Measurements from ENCODE around the gene SPG11. TPM values are rescaled to one million over a fixed set of nuclear protein-coding genes. Genes with fewer than 3 reads are reported as not detected.
"Not testable (repeated sequence)": the region's sequence is repeated elsewhere in the genome, so short reads cannot be mapped to it uniquely, and the experiment has no call there.

The SPG11 gene
- total RNA-seq, 1 donor from 2014 or later: 97.6 TPM

DNA sequence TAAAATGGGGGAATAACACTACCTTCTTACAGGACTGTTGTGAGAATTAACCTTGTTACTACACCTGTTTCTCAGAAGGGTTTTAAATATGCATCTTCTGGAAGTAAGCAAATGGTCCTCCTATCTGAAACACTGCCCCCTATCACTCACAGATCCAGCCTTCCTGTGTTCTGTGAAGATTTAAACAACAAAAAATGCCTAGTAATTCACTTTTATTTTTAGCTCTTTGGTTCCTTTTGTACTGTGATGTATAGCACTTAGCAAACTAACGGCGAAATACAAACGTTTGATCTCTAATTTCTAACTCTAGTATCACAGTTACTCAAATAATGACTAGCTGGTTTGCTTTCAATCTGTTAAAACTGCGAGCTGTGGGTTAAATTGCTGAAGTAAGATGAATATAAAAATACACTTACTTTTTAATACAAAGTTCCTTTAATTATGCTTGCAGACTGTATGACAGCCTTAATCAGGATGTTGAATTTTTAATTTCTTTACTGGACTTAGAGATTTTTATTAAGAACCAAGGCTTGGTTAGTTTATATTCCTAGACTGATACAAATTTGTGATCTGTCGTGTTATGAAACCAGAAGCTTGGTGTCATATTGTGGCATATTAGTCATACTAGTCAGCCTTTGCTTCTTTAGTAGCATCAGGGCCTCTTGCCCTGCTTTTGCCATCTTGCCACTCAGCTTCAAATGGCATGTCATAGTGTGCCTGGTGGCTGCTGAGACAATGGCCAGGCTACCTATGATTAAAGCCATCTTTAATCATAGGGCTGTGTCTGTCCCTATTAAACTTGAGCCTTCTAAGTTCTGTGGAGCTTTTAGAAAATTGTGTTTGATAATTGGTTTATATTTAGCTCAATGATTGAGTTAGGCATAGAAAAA lies 117.3 kb downstream of the SPG11 start:
- H3K27ac ChIP-seq: no peak overlapping the region
- ATAC-seq: no peak

DNA sequence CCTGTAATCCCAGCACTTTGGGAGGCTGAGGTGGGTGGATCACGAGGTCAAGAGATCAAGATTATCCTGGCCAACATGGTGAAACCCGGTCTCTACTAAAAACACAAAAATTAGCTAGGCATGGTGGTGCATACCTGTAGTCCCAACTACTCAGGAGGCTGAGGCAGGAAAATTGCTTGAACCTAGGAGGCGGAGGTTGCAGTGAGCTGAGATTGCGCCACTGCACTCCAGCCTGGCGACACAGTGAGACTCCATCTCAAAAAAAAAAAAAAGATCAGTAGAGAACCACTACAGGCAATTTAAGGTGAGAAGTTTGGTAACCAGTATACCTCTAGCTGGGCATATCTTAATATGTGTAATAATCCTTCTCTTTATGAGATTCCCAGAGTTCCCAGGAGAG lies 118.7 kb downstream of the SPG11 start:
- H3K36me3 ChIP-seq; H3K27me3 ChIP-seq; ATAC-seq; intact Hi-C loops (cut with DNase I); H3K4me3 ChIP-seq; H3K9me3 ChIP-seq; H3K27ac ChIP-seq; DNase-seq: not testable (repeated sequence)
- H3K4me1 ChIP-seq: peaks cover 37% of the 10 kb centered on the region

More for the DNA sequence above, 117.3 kb downstream of the SPG11 start:
- intact Hi-C loops (cut with DNase I): no loop called here
- Histone ChIP-seq H3K4me1 (peaks cover 35% of the 10 kb centered on the region), H3K9me3 (no peaks in the 10 kb centered on the region), H3K36me3 (peaks cover 4% of the 10 kb centered on the region), H3K27me3 (no peaks in the 10 kb centered on the region), H3K4me3 (no peak overlapping the region)
- DNase-seq: no peak
- TF ChIP-seq, protein P1, sequence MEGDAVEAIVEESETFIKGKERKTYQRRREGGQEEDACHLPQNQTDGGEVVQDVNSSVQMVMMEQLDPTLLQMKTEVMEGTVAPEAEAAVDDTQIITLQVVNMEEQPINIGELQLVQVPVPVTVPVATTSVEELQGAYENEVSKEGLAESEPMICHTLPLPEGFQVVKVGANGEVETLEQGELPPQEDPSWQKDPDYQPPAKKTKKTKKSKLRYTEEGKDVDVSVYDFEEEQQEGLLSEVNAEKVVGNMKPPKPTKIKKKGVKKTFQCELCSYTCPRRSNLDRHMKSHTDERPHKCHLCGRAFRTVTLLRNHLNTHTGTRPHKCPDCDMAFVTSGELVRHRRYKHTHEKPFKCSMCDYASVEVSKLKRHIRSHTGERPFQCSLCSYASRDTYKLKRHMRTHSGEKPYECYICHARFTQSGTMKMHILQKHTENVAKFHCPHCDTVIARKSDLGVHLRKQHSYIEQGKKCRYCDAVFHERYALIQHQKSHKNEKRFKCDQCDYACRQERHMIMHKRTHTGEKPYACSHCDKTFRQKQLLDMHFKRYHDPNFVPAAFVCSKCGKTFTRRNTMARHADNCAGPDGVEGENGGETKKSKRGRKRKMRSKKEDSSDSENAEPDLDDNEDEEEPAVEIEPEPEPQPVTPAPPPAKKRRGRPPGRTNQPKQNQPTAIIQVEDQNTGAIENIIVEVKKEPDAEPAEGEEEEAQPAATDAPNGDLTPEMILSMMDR (IDR thresholded peaks at IDR 0.05): peak; percentile 22

DNA sequence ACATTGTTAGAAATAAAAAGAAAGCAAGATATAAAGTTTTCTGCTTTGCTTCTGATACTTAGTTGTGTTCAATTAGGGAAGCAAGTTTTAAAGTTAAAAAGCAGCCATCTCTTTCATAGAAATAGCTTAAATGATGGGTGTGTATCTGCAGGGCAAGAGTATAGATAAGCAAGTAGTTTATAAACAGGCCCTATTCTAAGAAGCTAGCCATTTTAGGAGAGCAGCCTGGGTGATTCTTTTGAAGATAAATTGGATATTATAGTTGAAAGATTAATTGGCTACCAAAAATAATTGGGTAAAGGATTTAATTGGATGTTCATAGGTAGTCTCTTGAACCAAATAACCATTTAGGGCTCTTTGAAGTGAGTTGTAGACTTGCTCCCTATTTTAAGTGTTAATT lies 120.9 kb downstream of the SPG11 start:
- no peak overlapping the region for H3K4me3 ChIP-seq
- peak overlapping the region; percentile 11 for H3K27ac ChIP-seq
- intact Hi-C loops (cut with DNase I): no loop called here

DNA sequence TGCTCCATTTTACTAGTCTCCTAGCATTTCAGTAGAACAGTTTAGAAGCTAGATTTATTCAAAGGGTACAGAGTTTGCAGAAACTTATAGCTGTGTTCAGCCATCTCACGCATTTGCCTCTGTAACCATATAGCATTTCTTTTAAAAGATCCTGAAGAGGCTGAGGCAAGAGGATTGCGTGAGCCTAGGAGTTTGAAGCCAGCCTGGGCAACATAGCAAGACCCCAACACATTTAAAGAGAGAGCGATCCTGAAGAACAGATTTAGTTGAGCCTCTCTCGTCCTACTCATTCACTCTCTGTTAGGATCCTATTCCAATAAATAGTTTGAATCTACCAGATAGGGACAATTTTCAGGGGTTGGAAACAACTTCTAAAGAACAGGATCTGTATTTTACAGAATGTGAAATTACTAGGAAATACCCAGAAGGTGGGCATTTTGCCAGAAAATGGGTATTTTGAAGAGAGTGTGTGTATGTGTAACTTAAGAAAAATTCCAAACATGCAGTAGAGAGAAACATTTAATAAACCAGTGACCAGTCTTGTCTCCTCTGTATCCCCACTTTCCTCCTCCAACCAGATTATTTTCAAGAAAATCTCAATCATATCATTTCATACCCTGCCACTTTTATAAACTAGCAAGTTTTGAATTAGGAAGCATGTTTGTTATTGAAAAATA lies 122.0 kb downstream of the SPG11 start:
- no peak for ATAC-seq
- Histone ChIP-seq H3K36me3 (peaks cover 9% of the 10 kb centered on the region), H3K27me3 (no peaks in the 10 kb centered on the region), H3K27ac (no peak overlapping the region), H3K4me1 (peaks cover 48% of the 10 kb centered on the region), H3K4me3 (no peak overlapping the region), H3K9me3 (no peaks in the 10 kb centered on the region)
- no peak for DNase-seq
- TF ChIP-seq, protein P1 (IDR thresholded peaks at IDR 0.05): no peak
- intact Hi-C loops (cut with DNase I): no loop called here

More for the DNA sequence above, 120.9 kb downstream of the SPG11 start:
- no peak for ATAC-seq
- TF ChIP-seq, protein P1 (IDR thresholded peaks at IDR 0.05): no peak
- Histone ChIP-seq H3K9me3 (no peaks in the 10 kb centered on the region), H3K4me1 (peaks cover 49% of the 10 kb centered on the region), H3K27me3 (no peaks in the 10 kb centered on the region), H3K36me3 (peaks cover 9% of the 10 kb centered on the region)
- no peak for DNase-seq

DNA sequence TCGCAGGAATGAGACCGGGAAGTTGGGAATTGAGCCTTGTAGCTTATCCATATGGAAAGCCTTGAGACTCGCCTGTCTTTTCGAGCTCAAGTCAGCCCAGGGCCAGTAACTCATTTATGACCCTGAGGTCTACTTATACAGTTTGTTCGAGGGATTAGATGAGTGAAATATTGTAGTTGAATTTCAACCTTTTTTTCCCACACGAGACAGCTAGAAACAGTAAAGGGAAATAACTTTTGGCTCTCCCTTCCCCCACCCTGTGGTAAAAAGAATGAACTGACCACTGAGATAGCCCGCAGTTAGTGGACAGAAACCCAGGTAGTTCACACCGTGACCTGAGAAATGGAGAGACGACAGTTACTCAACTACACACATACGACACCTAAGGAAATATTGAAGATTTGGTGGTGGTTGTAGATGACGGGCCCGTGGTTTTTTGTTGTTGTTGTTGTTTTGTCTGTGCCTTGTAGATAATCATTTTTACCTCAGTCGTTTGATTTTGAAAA lies 125.7 kb downstream of the SPG11 start:
- Histone ChIP-seq H3K36me3 (peaks cover 13% of the 10 kb centered on the region), H3K4me1 (peaks cover 39% of the 10 kb centered on the region), H3K27me3 (no peaks in the 10 kb centered on the region), H3K4me3 (peak overlapping the region; percentile 96), H3K9me3 (no peaks in the 10 kb centered on the region), H3K27ac (peak overlapping the region; percentile 97)
- DNase-seq (no peak), ATAC-seq (no peak)
- TF ChIP-seq, protein P1 (IDR thresholded peaks at IDR 0.05): peak; percentile 12
- intact Hi-C loops (cut with DNase I): no loop called here

Measured in upper lobe of right lung (tissue), 1 donor.